ENCODE results near the gene SAMD11. TPM values are rescaled to one million over a fixed set of nuclear protein-coding genes. Genes with fewer than 3 reads are reported as not detected.

Gene SAMD11
- total RNA-seq, 1 donor from 2014 or later: 6.0 TPM

DNA sequence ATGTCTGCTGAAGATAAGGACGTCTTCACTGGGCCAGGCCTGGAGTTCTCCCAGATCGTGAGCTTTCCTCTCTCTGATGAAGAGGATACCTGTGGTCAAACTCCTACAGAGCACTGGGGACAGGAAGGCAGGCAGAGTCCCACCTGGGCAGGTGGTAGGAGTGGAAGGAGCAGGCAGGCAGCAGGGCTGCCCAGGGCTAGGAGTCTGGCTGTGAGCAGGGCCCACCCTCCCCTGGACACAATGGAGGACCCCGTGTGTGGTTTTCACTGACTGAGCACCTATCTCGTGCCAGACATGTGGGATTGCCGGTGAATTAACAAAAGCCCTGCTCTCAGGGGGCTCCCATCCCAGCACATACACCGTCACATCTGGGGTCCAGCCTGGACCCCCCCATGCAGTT is 4.9 kb upstream of the SAMD11 start:
- Mint-ChIP-seq H3K9me3 (ENCODE audit: unreplicated experiment) (no peaks in the 10 kb centered on the region), H3K27ac (ENCODE audit: unreplicated experiment) (no peak overlapping the region), H3K27me3 (ENCODE audit: low read depth, unreplicated experiment) (peaks cover 70% of the 10 kb centered on the region), H3K4me3 (ENCODE audit: unreplicated experiment) (no peak overlapping the region), H3K4me1 (ENCODE audit: low read depth, unreplicated experiment) (peaks cover 4% of the 10 kb centered on the region), H3K36me3 (ENCODE audit: low read depth, unreplicated experiment) (no peaks in the 10 kb centered on the region)
- H3K27me3 ChIP-seq (ENCODE audit: insufficient read depth, low read length): peaks cover 25% of the 10 kb centered on the region
- H3K4me3 ChIP-seq (ENCODE audit: insufficient read depth, low read depth, low read length): no peak overlapping the region
- no peak for FAIRE-seq
- no peak for DNase-seq (ENCODE audit: low read depth)
- no peak overlapping the region for H2AFZ ChIP-seq (ENCODE audit: low read depth, low read length)
- no peaks in the 10 kb centered on the region for H3K36me3 ChIP-seq (ENCODE audit: insufficient read depth, low read length)
- peaks cover 15% of the 10 kb centered on the region for H3K4me1 ChIP-seq (ENCODE audit: insufficient read depth, low read length)
- H3K79me2 ChIP-seq (ENCODE audit: insufficient read depth, low read length): no peaks in the 10 kb centered on the region
- peaks cover 6% of the 10 kb centered on the region for H4K20me1 ChIP-seq (ENCODE audit: insufficient read depth, low read length)
- H3K9ac ChIP-seq (ENCODE audit: low read length): no peak overlapping the region
- H3K9me3 ChIP-seq (ENCODE audit: insufficient read depth, low read depth, low read length): no peaks in the 10 kb centered on the region
- no peak overlapping the region for H3K4me2 ChIP-seq (ENCODE audit: low read length)
- no peak overlapping the region for H3K27ac ChIP-seq (ENCODE audit: low read depth, low read length)
- TF ChIP-seq EZH2 (IDR thresholded peaks at IDR 0.05; ENCODE audit: insufficient read depth, low read length): no peak
- TF ChIP-seq, protein P1, sequence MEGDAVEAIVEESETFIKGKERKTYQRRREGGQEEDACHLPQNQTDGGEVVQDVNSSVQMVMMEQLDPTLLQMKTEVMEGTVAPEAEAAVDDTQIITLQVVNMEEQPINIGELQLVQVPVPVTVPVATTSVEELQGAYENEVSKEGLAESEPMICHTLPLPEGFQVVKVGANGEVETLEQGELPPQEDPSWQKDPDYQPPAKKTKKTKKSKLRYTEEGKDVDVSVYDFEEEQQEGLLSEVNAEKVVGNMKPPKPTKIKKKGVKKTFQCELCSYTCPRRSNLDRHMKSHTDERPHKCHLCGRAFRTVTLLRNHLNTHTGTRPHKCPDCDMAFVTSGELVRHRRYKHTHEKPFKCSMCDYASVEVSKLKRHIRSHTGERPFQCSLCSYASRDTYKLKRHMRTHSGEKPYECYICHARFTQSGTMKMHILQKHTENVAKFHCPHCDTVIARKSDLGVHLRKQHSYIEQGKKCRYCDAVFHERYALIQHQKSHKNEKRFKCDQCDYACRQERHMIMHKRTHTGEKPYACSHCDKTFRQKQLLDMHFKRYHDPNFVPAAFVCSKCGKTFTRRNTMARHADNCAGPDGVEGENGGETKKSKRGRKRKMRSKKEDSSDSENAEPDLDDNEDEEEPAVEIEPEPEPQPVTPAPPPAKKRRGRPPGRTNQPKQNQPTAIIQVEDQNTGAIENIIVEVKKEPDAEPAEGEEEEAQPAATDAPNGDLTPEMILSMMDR (IDR thresholded peaks at IDR 0.05; ENCODE audit: insufficient read depth, low read depth, low read length): no peak

DNA sequence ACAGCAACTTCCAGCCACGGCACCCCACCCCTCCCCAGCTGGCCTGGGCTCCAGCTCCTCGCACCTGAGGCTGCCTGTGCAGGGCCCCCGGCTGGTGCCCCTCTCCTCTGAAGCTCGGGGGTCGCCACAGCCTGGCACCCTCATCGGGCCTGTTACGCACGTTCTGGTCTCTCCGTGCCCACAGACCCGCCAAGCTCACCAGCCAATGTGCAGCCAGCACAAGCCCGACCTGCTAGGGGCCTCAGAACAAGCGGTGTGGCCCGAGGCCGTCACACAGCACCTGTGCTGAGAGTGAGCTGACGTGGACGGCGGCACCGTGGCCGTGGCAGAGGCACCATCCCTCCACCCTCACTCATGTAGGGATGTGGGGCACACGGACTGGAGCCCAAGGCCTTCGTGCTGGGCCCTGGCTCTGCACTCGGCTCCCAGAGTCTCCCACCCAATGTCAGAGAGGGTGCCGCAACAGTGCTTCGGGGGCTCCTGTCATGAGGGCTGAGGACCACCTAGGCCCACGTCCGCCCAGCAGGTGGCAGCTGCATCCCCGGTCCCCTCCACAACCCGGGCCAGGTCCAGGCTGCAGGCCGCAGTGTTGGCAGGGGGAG is 4.4 kb upstream of the SAMD11 start:
- Histone ChIP-seq H3K9me3 (ENCODE audit: insufficient read depth, low read depth, low read length) (no peaks in the 10 kb centered on the region), H4K20me1 (ENCODE audit: insufficient read depth, low read length) (peaks cover 6% of the 10 kb centered on the region), H3K79me2 (ENCODE audit: insufficient read depth, low read length) (no peaks in the 10 kb centered on the region), H3K4me2 (ENCODE audit: low read length) (no peak overlapping the region), H3K9ac (ENCODE audit: low read length) (no peak overlapping the region), H2AFZ (ENCODE audit: low read depth, low read length) (no peak overlapping the region), H3K36me3 (ENCODE audit: insufficient read depth, low read length) (no peaks in the 10 kb centered on the region), H3K27me3 (ENCODE audit: insufficient read depth, low read length) (peaks cover 25% of the 10 kb centered on the region), H3K4me3 (ENCODE audit: insufficient read depth, low read depth, low read length) (no peak overlapping the region), H3K4me1 (ENCODE audit: insufficient read depth, low read length) (peaks cover 15% of the 10 kb centered on the region), H3K27ac (ENCODE audit: low read depth, low read length) (no peak overlapping the region)
- no peak overlapping the region for H3K27ac Mint-ChIP-seq (ENCODE audit: unreplicated experiment)
- no peaks in the 10 kb centered on the region for H3K36me3 Mint-ChIP-seq (ENCODE audit: low read depth, unreplicated experiment)
- H3K4me1 Mint-ChIP-seq (ENCODE audit: low read depth, unreplicated experiment): peaks cover 4% of the 10 kb centered on the region
- H3K27me3 Mint-ChIP-seq (ENCODE audit: low read depth, unreplicated experiment): peaks cover 66% of the 10 kb centered on the region
- no peak for TF ChIP-seq EZH2 (IDR thresholded peaks at IDR 0.05; ENCODE audit: insufficient read depth, low read length)
- no peak overlapping the region for H3K4me3 Mint-ChIP-seq (ENCODE audit: unreplicated experiment)
- FAIRE-seq: no peak
- no peaks in the 10 kb centered on the region for H3K9me3 Mint-ChIP-seq (ENCODE audit: unreplicated experiment)
- DNase-seq (ENCODE audit: low read depth): no peak

DNA sequence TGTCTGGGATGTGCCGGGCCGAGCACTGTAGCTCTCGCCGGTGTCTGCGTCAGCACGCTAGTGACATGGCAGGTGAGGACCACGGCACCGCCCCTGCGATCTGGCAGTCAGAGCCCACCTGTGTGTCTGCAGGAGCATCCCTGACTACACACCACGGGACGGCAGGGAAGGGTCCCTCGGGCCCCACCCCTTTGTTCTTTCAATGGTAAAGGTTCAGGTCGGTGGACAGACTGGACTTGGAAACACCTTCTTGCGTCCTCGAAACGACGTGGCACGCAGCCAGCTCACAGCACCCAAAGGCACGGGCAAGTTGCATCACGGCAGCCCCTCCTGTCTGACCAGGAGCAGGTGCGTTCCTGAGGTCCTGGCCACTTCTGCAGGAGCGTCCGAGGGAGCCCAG is 3.7 kb upstream of the SAMD11 start:
- no peaks in the 10 kb centered on the region for H3K36me3 ChIP-seq (ENCODE audit: insufficient read depth, low read length)
- no peak overlapping the region for H3K9ac ChIP-seq (ENCODE audit: low read length)
- Mint-ChIP-seq H3K36me3 (ENCODE audit: low read depth, unreplicated experiment) (no peaks in the 10 kb centered on the region), H3K4me1 (ENCODE audit: low read depth, unreplicated experiment) (peaks cover 4% of the 10 kb centered on the region), H3K27me3 (ENCODE audit: low read depth, unreplicated experiment) (peaks cover 63% of the 10 kb centered on the region), H3K9me3 (ENCODE audit: unreplicated experiment) (no peaks in the 10 kb centered on the region), H3K27ac (ENCODE audit: unreplicated experiment) (no peak overlapping the region), H3K4me3 (ENCODE audit: unreplicated experiment) (no peak overlapping the region)
- no peak overlapping the region for H2AFZ ChIP-seq (ENCODE audit: low read depth, low read length)
- H3K27ac ChIP-seq (ENCODE audit: low read depth, low read length): no peak overlapping the region
- peaks cover 6% of the 10 kb centered on the region for H4K20me1 ChIP-seq (ENCODE audit: insufficient read depth, low read length)
- H3K4me3 ChIP-seq (ENCODE audit: insufficient read depth, low read depth, low read length): no peak overlapping the region
- H3K27me3 ChIP-seq (ENCODE audit: insufficient read depth, low read length): peaks cover 25% of the 10 kb centered on the region
- no peak for FAIRE-seq
- no peak for TF ChIP-seq EZH2 (IDR thresholded peaks at IDR 0.05; ENCODE audit: insufficient read depth, low read length)
- DNase-seq (ENCODE audit: low read depth): no peak
- no peaks in the 10 kb centered on the region for H3K79me2 ChIP-seq (ENCODE audit: insufficient read depth, low read length)
- H3K4me2 ChIP-seq (ENCODE audit: low read length): no peak overlapping the region
- no peaks in the 10 kb centered on the region for H3K9me3 ChIP-seq (ENCODE audit: insufficient read depth, low read depth, low read length)
- peaks cover 15% of the 10 kb centered on the region for H3K4me1 ChIP-seq (ENCODE audit: insufficient read depth, low read length)

Data from astrocyte (in vitro differentiated cells and primary cell).